B cell (primary cell): ENCODE results near the gene NOS2. TPM values are rescaled to one million over a fixed set of nuclear protein-coding genes. Genes with fewer than 3 reads are reported as not detected.
A peak's percentile ranks its signal among the peaks of the same experiment; 100 is the strongest.

Source experiments
- ATAC-seq: fragments of 200-7000 bp; cut with Tn5 transposase; one replicate; pipeline ENCODE4 v1.10.0; 2021; ENCODE audit warnings: low read depth, mild to moderate bottlenecking, moderate number of reproducible peaks, moderate library complexity
- CTCF ChIA-PET: fragments of 350-600 bp; sonication (Branson Sonifier 250); formaldehyde crosslinking; loops from one replicate; lab custom pipeline; 2021; ENCODE audit warnings: antibody characterized with exemption, inconsistent platforms; lab: Charles Lee
- POLR2A ChIA-PET: fragments of 350-600 bp; sonication (Branson Sonifier 250); formaldehyde crosslinking; loops from one replicate; lab custom pipeline; 2021; ENCODE audit warnings: antibody characterized with exemption; lab: Charles Lee
- DNase-seq: peaks from one replicate; pipeline ENCODE4 v3.0.0; 2013
- H2AFZ ChIP-seq: 2 replicates; pipeline ENCODE4 v1.6.1; 2012; ENCODE audit warnings: mild to moderate bottlenecking, low read depth, low read length; ENCODE audit not compliant: insufficient read depth, poor library complexity, severe bottlenecking
- H3K27ac ChIP-seq, 2 donors: 1 replicate in 1 of 2; 2 replicates in 1 of 2; pipeline ENCODE4 v1.5.1; 2012 to 2013; ENCODE audit warnings: low read length in 2 of 2, mild to moderate bottlenecking in 2 of 2, moderate library complexity in 1 of 2
- H3K27me3 ChIP-seq, 4 experiments: fragments of 200-600 bp in 1 of 4; sonication (generic) in 1 of 4; replicated peaks in 1 of 4; 1 replicate in 2 of 4; 2 replicates in 2 of 4; pipeline versions ENCODE4 v1.6.1 to v1.7.0; 2013 to 2016; ENCODE audit warnings: low read length in 3 of 4, mild to moderate bottlenecking in 2 of 4, mixed read lengths in 1 of 4, moderate library complexity in 1 of 4; ENCODE audit not compliant: insufficient read depth in 4 of 4, control insufficient read depth in 3 of 4; ENCODE audit errors: control extremely low read depth in 1 of 4
- H3K36me3 ChIP-seq, 2 experiments: replicated peaks in 1 of 2; 1 replicate in 1 of 2; 2 replicates in 1 of 2; pipeline versions ENCODE4 v1.6.1 to v1.7.1; 2013; ENCODE audit warnings: low read length in 1 of 2; ENCODE audit not compliant: insufficient read depth in 2 of 2, control insufficient read depth in 1 of 2; ENCODE audit errors: control extremely low read depth in 1 of 2, extremely low read depth in 1 of 2
- H3K4me1 ChIP-seq, 2 donors: fragments of 200-600 bp in 1 of 2; sonication (generic) in 1 of 2; 1 replicate in 1 of 2; 2 replicates in 1 of 2; pipeline versions ENCODE4 v1.5.1 to v1.6.1; 2013 to 2017; ENCODE audit warnings: low read length in 2 of 2; ENCODE audit not compliant: control insufficient read depth in 2 of 2, insufficient read depth in 2 of 2
- H3K4me2 ChIP-seq: replicated peaks from 2 replicates; pipeline ENCODE3; 2012; ENCODE audit warnings: mild to moderate bottlenecking, low read depth, low read length; ENCODE audit not compliant: poor library complexity, severe bottlenecking
- H3K4me3 ChIP-seq, 5 experiments: fragments of 200-600 bp in 1 of 5; sonication (generic) in 1 of 5; 1 replicate in 3 of 5; 2 replicates in 2 of 5; pipeline versions ENCODE4 v1.5.1 to v1.7.0; 2011 to 2016; ENCODE audit warnings: low read length in 4 of 5, mild to moderate bottlenecking in 4 of 5, low read depth in 2 of 5, control low read depth in 1 of 5, moderate library complexity in 1 of 5; ENCODE audit not compliant: insufficient read depth in 1 of 5; ENCODE audit errors: control extremely low read depth in 1 of 5, extremely low read depth in 1 of 5
- H3K79me2 ChIP-seq: fragments of 200-600 bp; sonication (generic); one replicate; pipeline ENCODE4 v1.6.0; 2016; ENCODE audit warnings: low read length; ENCODE audit not compliant: control insufficient read depth, insufficient read depth
- H3K9ac ChIP-seq: fragments of 200-600 bp; sonication (generic); 2 replicates; pipeline ENCODE4 v1.6.1; 2017; ENCODE audit warnings: mild to moderate bottlenecking, low read length, moderate library complexity
- H3K9me3 ChIP-seq, 3 donors: one replicate each; pipeline versions ENCODE4 v1.6.1 to v1.7.1; 2013; ENCODE audit warnings: low read length in 2 of 3; ENCODE audit not compliant: control insufficient read depth in 2 of 3, insufficient read depth in 1 of 3; ENCODE audit errors: control extremely low read depth in 1 of 3
- H4K20me1 ChIP-seq: 2 replicates; pipeline ENCODE4 v1.6.0; 2012; ENCODE audit warnings: mild to moderate bottlenecking, low read length; ENCODE audit not compliant: insufficient read depth, control insufficient read depth, poor library complexity, severe bottlenecking
- H3K27ac Mint-ChIP-seq: one replicate; pipeline ENCODE4 v1.8.0; 2021; ENCODE audit warnings: mixed read lengths
- H3K27me3 Mint-ChIP-seq: one replicate; pipeline ENCODE4 v1.8.0; 2021; ENCODE audit warnings: mixed read lengths
- H3K4me1 Mint-ChIP-seq: one replicate; pipeline ENCODE4 v1.8.0; 2021; ENCODE audit warnings: mixed read lengths
- H3K4me3 Mint-ChIP-seq: one replicate; pipeline ENCODE4 v1.8.0; 2021; ENCODE audit warnings: mixed read lengths
- H3K9me3 Mint-ChIP-seq: one replicate; pipeline ENCODE4 v1.8.0; 2022; ENCODE audit warnings: mixed read lengths; ENCODE audit not compliant: insufficient read depth
- EZH2 ChIP-seq: IDR thresholded peaks from 2 replicates; pipeline ENCODE4 v1.6.1; 2012; ENCODE audit warnings: borderline replicate concordance, low read depth, mild to moderate bottlenecking, moderate library complexity, low read length; ENCODE audit not compliant: insufficient read depth, poor library complexity, severe bottlenecking
- WGBS: methylation state at CpG from one replicate; pipeline ENCODE4 v1.1.5; 2013; ENCODE audit warnings: missing lambda C conversion rate; ENCODE audit not compliant: insufficient coverage; 5-methylcytosine and 5-hydroxymethylcytosine counted together
- intact Hi-C: fragments of 100-400 bp; cut with micrococcal nuclease; formaldehyde crosslinking; loops from one replicate; pipeline ENCODE4 v1.10.0; 2022
- polyA plus RNA-seq: library from polyadenylated mRNA; depleted of rRNA; stranded (reverse); fragments of >200 nt; gene quantifications from 2 replicates; pipeline ENCODE4 v1.2.3, GENCODE V29; 2012
- total RNA-seq, 2 donors: library from RNA; stranded (reverse); fragments of 120-200 nt in 1 of 2; gene quantifications; 1 replicate in 1 of 2; 2 replicates in 1 of 2; pipeline versions ENCODE4 v1.2.3 to v1.2.4, GENCODE V29; 2013 to 2022
- TF ChIP-seq, protein P1 (sequence below): fragments of 200-600 bp; IDR thresholded peaks from one replicate; pipeline ENCODE4 v1.8.0; 2022; ENCODE audit warnings: antibody characterized with exemption, mild to moderate bottlenecking

NOS2 gene
- total and polyA plus RNA-seq, 2 donors (not counting 1 experiment from before 2014, with no cell fraction given): 0.12 TPM

DNA sequence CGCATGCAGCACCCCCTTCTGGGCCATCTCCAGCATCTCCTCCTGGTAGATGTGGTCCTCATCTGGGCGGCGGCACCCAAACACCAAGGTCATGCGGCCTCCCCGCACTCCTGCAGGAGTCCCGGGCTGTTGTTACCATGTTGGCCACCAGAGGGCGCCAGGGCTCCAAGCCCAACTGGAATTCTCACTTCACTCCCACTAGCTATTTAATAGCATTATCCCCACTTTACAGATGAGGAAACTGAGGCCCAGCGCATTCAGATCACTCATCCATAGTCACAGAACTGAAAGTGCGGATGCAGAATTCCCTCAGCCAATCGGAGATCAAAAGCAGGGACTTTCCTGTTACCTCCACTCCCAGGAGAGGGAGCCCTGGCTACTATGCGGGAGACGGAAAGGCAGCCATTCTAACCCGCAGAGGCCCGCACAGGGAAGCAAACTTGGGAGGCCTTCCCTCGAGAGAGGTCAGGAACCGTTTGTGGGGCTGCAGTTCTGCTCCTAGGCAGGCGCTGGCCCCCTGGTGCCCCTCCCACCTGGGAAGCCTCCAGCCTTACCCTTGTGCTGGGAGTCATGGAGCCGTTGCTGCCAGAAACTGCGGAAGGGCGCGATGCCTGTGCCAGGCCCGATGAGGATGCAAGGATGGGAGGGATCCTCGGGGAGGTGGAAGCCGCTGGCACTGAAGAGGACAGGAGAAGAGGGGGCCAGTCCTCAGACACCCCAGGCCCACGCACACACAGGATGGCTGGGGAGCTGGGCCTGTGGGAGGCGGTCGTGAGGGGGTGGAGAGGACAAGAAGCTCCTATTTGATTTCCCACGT is 40.1 kb downstream of the NOS2 start:
- Histone ChIP-seq H2AFZ (no peak overlapping the region), H3K9ac (no peak overlapping the region), H3K36me3 (no peaks in the 10 kb centered on the region), H4K20me1 (no peaks in the 10 kb centered on the region), H3K27me3 (peaks cover 0 to 3% (median 1%) of the 10 kb centered on the region in 4 experiments), H3K4me3 (no peak overlapping the region), H3K79me2 (no peaks in the 10 kb centered on the region), H3K9me3 (no peaks in the 10 kb centered on the region), H3K4me1 (no peaks in the 10 kb centered on the region), H3K4me2 (no peak overlapping the region), H3K27ac (no peak overlapping the region)
- intact Hi-C loops: no loop called here
- H3K4me3 Mint-ChIP-seq: no peak overlapping the region
- TF ChIP-seq EZH2: no peak
- TF ChIP-seq, protein P1, sequence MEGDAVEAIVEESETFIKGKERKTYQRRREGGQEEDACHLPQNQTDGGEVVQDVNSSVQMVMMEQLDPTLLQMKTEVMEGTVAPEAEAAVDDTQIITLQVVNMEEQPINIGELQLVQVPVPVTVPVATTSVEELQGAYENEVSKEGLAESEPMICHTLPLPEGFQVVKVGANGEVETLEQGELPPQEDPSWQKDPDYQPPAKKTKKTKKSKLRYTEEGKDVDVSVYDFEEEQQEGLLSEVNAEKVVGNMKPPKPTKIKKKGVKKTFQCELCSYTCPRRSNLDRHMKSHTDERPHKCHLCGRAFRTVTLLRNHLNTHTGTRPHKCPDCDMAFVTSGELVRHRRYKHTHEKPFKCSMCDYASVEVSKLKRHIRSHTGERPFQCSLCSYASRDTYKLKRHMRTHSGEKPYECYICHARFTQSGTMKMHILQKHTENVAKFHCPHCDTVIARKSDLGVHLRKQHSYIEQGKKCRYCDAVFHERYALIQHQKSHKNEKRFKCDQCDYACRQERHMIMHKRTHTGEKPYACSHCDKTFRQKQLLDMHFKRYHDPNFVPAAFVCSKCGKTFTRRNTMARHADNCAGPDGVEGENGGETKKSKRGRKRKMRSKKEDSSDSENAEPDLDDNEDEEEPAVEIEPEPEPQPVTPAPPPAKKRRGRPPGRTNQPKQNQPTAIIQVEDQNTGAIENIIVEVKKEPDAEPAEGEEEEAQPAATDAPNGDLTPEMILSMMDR: peak; percentile 96
- ChIA-PET CTCF (interaction anchor here (0.6 to 8.7 kb wide), 16 partner anchors 9 to 657 kb away, joined by 3 to 181 read pairs (median 4); partner anchors contain the start of gene LYRM9), POLR2A (no interaction called here)
- H3K27me3 Mint-ChIP-seq: peaks cover 15% of the 10 kb centered on the region
- DNase-seq (peak; percentile 72), ATAC-seq (peak; percentile 56)
- H3K27ac Mint-ChIP-seq: no peak overlapping the region
- H3K4me1 Mint-ChIP-seq: peaks cover 3% of the 10 kb centered on the region
- H3K9me3 Mint-ChIP-seq: no peaks in the 10 kb centered on the region
- WGBS: 55% methylated on average over 27 of the region's 28 CpGs

DNA sequence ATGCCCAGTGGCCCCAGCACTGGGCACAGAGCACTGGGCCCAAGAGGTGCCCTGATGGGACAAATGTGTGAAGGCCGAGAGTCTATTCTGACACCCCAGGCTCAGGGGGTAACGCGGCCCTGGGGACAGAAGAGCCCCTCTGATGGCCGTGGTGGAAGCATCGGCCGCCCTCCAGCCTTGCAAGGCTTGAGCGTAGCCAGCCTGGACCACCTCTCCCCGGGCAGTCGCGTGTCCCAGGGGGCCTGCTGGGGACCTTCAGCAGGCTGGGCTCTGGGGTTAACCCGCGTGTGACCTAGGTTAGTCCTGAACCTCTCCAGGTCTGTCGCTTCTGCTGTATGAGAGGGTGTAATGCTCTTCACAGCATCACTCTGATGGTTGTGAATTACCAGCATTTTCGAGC is 40.8 kb downstream of the NOS2 start:
- no peak for DNase-seq
- intact Hi-C loops: no loop called here
- Histone ChIP-seq H2AFZ (no peak overlapping the region), H3K27ac (no peak overlapping the region), H3K9me3 (no peaks in the 10 kb centered on the region), H3K27me3 (peaks cover 0 to 3% (median 1%) of the 10 kb centered on the region in 4 experiments), H3K4me1 (no peaks in the 10 kb centered on the region), H3K4me2 (no peak overlapping the region), H3K4me3 (no peak overlapping the region), H3K9ac (no peak overlapping the region), H3K36me3 (no peaks in the 10 kb centered on the region), H4K20me1 (no peaks in the 10 kb centered on the region), H3K79me2 (no peaks in the 10 kb centered on the region)
- ChIA-PET CTCF (interaction anchor here (0.7 to 8.7 kb wide), 12 partner anchors 19 to 658 kb away, joined by 3 to 181 read pairs (median 5); partner anchors contain the start of gene LYRM9), POLR2A (no interaction called here)
- H3K4me1 Mint-ChIP-seq: peaks cover 3% of the 10 kb centered on the region
- no peak overlapping the region for H3K4me3 Mint-ChIP-seq
- no peak overlapping the region for H3K27ac Mint-ChIP-seq
- TF ChIP-seq, protein P1: no peak
- TF ChIP-seq EZH2: no peak
- H3K27me3 Mint-ChIP-seq: peaks cover 15% of the 10 kb centered on the region
- H3K9me3 Mint-ChIP-seq: no peaks in the 10 kb centered on the region
- WGBS: 90% methylated on average over 14 of the region's 14 CpGs
- no peak for ATAC-seq
